HG02798 (cell line): ENCODE measurements around the gene STK16.

ENCODE experiments used
- ATAC-seq: cut with Tn5 transposase; IDR thresholded peaks from one replicate; pipeline ENCODE4 v1.9.1; 2021; ENCODE audit warnings: mild to moderate bottlenecking; ENCODE audit not compliant: unreplicated experiment, poor library complexity

Gene STK16

DNA sequence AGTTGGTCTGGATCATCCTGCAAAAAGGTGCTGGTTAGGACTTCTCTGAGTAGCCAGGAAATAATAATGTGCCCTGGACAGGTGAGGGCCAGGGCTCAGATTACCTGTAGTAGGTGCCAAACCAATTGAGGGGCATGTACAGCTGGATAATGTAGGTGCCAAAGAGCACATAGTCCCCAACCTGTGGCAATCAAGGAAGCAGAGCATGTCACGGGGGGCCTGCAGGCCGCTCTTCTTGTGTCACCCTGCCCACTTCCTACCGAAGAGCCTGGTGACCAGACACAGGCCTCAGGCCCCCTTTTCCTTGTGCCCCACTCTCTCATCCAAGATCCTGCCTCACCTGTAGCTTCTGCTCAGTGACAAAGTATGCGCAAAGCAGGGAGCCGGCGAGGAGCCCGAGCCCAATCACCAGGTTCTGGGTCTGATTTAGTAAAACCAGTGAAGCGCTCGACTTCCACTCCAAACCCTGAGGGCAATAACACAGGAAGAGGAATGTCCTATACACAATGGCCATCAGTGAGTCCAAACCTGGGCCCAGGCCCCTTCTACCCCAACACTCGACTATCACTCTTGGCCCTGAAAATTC, 31.7 kb upstream of the STK16 start:
- no peak for ATAC-seq

DNA sequence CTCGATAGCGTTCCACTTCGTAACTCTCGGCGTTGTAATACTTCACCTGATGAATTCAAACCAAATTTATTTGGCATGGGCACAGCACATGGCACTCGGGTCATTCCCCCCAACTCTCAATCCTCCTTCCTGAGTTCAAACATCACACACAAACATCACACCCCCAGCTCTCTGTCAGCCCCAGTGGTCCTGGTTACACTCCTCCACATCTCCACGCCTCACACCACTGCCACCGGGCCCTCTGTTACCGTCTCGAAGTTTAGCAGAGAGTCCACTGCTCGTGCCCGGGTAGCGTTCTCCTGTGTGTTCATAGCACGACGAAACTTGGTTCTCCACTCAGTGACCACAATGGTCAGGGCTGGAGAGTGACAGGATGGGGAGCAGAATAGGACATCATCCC, 31.1 kb upstream of the STK16 start:
- no peak for ATAC-seq

DNA sequence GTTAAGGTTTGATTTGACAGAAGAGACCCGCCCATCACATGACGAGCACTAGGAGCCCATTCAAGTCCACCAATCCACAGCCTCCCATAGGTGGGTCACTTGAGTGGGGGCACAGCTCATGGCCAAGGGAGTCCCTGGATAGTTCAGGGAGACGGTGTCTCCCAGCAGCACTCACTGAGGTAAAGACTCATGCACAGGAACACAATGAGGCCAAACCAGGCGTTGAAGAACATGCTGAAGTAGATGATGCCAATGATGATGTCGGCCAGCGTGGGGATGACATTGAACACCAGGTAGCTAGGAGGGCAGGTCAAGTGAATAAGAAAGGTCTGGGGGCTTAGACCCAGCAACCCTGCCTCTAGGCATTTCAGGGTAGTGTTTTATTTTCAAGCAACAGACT, 30.5 kb upstream of the STK16 start:
- no peak for ATAC-seq

DNA sequence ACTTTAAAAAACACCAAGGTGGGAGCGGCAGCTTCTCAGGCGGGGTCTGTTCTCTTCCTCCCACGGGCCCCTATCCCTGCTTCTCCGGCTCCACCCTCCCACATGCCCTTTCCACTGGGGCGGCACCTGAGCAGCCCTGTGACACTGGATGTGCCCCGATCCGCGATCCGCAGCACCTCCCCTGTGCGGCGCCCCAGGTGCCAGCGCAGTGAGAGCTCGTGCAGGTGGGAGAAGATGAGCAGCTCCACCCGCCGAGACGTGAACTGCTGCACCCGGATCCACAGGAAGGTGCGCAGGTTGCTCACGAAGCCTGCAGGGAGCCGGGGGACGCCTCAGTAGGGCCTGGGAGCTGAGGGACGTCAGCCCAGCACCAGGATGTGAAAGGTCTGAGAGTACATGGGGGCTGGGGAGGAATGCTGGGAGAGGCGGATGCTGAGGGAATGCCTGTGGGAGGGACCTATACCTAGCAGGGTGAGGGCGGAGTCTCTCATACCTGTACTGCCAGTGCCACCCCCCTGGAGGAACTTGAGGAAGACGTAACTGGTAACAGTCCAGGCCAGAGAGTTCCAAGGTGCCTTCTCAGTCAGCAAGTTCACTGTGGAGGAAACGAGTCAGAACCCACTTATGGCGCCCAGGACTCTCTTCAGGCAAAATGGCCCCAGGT, 29.3 kb upstream of the STK16 start:
- no peak for ATAC-seq

DNA sequence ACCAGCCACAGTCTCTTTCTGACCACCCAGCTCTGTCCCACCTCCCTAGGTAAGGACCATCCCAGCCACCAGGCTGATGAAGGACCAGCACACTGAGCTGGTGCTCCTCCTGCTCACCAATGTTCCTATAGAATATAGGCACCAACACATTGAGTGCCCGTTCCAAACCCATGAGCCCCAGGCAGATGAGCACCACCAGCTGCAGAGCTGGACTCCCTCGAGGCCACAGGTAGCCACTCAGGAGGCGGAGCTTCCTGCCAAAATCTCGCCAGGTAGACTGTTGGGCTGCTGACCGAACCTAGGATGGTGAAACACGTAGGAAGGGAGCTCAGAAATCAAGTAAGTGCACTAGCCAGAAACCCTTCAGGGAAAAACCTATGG, 28.8 kb upstream of the STK16 start:
- ATAC-seq, result no peak

DNA sequence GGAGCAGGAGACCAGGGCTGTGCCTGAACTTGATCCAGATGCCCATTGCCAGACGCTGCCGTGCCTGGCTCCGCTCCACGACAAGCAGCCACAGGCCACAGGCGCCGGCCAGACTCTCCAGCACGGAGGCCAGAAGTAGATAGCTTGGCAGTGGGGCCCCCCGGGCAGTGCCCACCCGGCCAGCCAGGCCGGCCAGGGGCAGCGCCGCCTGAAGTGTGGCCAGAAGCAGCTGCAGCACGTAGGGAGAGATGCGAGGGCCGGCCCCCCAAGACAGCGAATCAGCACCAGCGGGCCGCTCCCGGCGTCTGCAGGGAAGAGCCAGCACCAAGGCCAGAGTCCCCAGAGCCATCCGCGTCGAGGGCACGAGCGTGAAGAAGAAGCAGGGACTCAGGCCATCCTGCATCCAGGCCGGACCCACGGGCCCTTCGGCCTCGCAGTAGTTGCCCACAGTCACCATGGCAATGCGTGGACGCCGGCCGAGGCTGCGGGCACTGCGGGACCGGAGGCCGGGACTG, 27.0 kb upstream of the STK16 start:
- ATAC-seq, result no peak

DNA sequence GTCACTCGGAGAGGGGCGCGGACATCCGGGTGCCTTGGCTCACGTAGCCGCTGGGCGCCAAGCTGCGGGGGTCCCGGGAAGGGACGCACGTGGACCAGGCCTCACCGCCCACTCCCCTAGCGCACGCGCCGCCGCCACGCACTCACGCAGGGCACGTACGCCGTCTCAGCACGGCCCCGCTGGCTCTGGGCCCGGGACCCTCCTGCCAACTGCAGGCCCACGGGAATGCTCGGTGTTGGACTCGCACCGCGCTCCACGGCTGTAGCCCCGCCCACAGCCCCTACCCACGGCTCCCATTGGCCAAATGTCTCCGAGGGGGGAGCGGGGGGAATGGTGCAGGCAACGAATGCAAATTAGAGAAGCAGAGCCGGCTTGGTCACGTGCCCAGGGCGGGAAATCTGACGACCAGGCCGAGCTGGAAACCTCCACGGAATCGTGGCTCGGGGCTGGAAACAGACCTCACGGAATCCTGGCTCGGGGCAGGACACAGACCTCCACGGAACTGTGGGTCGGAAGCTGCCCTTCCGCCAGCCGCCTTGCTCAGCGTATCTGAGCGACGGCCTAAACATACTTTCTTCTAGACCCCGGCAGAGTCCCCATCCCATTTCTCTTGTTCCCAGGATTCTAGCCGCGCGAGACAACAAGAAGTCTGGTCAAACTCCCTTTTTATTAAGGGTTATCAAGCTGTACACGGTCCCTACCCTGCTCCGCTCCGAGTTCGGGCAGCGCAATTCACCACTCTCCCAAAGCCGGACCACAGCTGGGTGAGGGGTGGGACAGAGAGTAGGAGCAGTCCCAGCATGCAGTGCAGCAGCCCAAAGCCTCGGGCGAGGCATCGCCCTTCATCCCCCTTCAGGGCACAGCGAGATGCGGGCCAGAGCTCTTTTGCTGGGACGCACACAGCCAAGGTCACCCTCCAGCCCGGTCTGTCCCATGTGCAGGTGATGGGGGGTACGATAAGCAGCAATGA, 26.3 kb upstream of the STK16 start, which contains the start of gene ABCB6:
Gene ABCB6, minus strand, starts transcription at position 227 of the 970 bp plus-strand sequence. CDS start 285 bp downstream, outside the sequence.
- peak; percentile 87 for ATAC-seq

DNA sequence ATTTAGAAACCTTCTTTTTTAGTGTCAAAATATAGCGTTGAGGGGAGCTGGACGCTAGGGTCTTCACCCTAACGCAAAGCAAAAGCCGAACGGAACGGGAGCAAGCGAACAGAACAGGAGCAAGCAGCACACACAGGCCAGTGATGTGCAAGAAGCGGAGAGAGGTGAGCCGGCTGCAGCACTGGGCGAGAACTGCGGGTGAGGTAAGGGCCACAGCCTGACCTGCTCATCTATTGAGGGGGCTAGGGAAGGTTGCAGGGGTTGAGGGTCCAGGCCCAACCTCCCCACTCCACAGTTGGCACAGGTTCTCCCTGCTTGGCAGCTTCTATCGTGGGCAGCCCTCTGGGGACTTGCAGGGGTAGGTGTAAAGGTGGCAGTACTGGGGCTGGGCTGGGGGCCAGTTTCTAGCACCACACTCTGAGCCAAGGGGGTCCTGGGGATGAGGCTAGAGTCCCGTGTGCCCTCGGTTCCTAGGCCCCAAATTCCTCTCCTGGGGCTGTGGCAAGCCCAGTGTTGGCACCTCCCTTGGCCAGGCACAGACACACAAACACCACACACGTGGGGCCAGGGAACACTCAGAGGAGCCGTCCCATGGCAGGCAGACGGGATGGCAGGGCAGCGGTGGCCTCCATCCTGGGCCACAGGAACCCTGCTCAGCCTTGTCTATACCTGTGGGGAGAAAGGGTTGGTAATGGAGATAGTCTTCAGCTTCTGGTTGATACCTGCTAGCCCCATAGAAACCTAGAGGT, 25.3 kb upstream of the STK16 start:
- no peak for ATAC-seq

DNA sequence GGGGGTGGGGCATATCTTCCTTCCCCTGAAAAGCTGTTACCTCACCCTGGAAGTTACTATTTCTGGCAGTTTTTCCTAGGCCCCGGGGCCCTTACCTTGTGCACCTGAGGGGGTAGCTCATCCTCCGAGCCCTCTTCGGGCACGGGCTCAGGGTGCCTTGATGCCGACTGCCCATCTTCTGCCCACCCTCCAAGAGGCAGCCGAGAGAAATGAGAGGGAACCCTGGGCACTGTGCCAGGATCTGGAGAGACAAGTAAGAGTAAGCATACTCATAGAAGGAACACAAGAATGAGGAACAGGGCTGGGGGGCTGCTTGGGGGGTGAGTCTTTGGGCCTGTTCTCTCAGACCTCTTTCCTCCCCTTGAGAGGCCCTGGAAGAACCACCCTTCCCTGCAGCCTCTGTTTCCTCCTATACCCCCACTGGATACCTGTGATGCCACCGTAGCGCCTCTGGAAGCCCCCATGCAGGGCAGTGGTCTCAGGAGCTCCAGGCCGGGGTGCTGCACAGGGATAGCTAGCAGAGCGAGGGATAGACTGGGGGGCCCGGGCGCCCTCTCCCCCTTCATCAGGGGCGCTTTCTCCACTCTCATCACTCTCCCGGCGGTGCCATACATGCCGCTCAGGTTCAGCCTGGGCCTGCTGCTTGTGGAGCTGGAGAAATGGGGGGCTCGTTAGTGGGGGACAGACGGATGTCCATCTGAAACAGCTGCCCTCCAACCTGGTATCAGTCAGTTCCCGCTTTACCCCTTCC, 24.5 kb upstream of the STK16 start:
- no peak for ATAC-seq

DNA sequence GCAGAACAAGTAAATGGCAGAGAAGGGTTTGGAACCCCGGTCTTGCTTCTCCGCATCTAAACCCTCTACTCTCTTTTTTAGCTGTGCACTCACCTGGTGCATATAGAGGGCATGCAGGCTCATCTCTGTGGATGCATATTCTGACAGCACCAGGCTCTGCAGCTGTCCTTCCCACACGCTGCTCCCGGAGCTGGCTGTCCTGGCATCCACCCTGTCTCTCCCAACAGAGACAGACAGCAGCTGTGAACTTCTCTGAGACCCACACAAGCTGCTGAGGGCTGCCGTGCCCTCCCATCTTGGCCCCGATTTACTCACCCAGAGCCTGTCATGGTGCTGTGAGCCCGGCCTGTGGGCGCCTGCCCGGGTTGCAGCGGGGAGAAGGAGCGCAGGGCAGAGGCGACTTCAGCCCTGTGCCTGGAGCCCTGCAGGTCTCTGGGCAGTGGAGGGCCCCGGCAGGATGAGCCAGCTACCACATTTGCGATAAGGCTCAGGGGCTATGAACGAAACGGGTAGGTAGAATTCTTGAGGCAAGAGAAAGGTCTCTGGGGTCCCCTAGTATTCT, 23.2 kb upstream of the STK16 start:
- no peak for ATAC-seq

DNA sequence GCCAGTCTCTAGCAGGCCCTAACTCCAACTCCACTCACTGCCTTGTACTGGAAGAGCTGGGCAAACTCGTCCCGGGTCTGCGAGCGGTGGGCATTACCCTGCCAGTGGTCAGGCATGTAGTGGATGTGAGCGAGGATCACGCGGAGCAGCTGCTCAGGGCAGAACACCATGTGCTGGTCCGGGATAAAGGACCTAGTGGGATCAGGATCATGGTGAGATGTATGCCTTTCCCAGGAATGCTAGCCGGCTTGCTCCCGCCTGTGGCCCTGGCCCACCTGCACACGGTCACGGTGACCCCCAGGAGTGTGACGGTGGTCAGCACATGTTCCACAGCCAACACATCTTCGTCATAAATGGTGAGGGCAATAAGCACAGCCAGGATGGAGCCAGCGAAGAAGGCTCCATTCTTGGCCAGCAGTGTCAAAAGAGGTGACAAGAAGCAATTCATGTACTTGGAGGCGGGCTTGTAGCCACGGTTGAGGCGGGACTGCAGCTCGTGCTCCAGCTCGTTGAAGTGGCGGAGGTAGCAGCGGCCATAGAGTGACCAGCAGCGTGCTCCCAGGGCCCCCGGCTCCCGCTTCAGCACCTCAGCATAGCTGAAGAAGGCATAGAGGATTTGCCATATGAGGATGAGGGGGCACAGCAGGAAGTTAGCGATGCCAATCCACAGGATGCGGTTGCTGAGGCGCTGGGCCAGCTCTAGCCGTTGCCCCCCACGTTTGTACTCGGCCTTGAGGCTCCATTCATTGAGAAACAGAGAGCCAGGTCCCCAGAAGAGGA, 21.3 kb upstream of the STK16 start:
- no peak for ATAC-seq

DNA sequence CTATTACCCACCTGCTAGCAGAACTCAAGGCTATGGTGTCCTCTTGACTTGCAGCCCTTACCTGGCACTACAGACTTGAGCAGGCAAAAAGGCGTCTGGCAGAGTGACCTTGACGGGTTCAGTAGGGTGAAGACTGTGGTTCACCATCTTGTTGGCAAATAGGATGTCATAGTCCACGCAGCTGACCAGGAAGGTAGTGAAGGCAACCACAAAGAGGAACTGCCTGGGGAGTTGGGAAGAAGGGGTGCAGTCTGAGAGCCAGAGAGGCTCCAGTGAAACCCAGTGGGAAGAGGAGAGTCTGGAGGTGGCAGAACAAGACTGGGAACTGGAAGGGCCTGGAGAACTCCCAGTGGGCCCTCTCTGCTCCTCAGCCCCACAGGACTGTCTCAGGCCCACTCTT, 19.9 kb upstream of the STK16 start:
- ATAC-seq, result no peak

DNA sequence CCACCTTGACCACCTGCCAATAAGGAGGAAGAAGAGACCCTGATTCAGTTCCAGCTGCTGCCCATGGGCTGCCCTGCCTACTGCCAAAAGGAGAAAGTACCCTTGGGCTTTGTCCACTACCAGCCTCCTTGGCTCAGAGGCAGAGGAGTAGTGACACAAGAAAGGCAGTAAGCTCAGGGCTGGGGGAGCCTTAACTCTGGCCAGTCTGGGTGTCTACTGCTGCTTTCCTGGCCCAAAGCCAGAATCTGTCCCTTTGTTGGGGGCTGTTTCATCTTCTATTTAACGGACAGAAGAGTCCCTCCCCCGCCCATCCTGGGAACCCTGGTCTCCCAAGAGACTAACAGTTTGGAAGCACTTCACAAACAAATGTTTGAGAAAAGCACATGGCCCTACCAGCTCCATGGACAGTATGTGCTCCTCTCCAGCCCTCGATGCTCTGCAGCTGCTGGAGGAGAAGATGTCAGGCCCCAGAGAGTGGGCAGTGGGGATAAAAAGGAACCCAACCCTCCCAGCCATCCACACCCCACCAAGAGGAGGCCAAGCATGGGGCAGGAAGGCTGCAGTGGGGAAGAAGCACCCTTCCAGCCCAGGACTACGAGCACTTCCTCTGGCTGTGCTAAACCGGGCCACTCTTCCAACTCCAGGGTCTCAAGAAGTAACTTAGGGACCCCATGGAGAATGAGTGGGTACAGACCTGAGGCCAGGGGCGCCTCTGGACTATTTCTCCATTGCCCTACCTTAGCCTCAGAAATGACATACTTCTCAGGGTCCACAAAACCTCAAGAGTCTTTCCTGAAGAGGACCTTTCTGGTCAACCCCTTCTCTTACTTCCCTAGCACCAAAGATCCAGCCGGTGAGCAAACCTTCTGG, 17.0 kb upstream of the STK16 start:
- no peak for ATAC-seq

DNA sequence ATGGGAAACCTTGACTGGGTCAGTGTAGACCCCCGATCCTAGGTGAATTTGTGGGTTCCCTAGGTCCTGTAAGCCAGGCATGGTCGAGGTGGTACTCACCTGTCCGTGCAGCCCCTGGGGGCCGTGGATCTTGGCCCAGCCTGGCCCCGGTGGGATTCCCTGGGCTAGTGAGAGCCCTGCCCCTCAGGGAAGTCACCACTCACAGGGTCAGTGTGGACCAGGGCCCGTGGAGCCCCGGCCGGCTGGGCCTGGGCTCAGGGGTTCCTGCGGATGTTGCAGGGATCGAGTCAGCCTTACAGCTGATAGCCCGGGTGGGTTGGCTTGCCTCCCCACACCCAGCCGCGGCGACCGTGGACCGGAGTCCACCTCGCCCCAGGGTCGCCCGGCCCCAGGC, 16.4 kb upstream of the STK16 start:
- ATAC-seq, result no peak

DNA sequence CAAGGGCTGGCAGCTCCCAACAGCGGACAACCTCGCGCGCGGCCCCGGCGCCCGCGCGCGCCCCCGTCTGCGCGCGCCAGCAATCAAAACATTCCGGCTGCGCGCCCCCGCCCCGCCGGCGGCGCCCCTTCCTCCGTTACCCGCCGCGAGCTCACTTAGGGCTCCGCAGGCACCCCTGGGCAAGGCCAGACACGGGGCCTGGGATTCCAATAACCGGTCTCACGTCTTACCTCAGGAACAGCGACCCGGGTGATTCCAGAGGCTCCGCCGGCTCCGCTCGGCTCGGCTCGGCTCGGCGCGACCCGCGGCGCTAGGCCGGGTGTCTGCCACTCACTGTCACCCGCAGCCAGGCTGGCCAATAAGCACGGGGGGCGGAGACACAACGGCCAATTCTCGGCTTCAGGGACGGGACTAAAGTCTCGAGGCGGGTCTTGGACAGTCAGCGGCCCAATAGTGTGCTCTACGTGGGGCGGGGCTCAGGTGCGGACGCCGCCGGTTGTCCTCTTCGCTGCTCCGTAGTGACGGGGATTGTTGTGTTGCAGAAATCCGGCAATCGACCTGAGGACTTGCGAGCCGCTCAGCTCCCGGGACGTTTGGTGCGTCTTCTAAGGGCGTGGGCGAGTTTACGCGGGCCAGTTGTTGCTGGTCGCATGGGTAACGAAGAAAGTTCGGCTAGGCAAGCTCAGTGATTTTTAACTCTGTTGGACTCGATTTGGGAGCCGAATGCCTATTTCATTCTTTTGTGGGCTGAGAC, 15.8 kb upstream of the STK16 start, which contains the start of the genes ANKZF1 and ATG9A:
Gene ANKZF1, plus strand, starts transcription at position 502 of the 754 bp plus-strand sequence. CDS start 452 bp downstream, outside the sequence.
Gene ATG9A, minus strand, starts transcription at position 332 of the 754 bp plus-strand sequence. CDS start 1,612 bp downstream, outside the sequence.
- peak; percentile 98 for ATAC-seq

DNA sequence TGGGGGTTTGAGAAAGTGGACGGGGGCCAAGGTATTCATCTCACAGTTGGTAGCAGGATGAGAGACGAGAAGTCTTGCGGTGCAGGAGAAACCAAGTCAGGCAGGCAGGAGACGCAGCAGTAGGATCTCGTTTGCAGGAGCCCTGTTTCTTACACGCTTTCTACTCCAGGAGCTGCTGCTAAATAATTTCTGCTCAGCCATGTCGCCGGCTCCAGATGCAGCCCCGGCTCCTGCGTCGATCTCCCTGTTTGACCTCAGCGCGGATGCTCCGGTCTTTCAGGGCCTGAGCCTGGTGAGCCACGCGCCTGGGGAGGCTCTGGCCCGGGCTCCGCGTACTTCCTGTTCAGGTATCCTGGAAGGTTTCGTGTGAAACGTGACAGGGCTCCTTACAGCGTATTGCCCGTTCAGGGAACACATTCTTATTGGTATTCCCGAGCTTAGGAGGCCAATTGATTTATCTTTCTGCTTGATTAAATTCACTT, 15.2 kb upstream of the STK16 start:
- no peak for ATAC-seq
